GM04504 (cell line): ENCODE measurements around the gene VAMP2.

Source experiments
- DNase-seq: peaks from one replicate; pipeline ENCODE4 v3.0.0-alpha.2; 2012; ENCODE audit warnings: low read depth

Gene VAMP2

DNA sequence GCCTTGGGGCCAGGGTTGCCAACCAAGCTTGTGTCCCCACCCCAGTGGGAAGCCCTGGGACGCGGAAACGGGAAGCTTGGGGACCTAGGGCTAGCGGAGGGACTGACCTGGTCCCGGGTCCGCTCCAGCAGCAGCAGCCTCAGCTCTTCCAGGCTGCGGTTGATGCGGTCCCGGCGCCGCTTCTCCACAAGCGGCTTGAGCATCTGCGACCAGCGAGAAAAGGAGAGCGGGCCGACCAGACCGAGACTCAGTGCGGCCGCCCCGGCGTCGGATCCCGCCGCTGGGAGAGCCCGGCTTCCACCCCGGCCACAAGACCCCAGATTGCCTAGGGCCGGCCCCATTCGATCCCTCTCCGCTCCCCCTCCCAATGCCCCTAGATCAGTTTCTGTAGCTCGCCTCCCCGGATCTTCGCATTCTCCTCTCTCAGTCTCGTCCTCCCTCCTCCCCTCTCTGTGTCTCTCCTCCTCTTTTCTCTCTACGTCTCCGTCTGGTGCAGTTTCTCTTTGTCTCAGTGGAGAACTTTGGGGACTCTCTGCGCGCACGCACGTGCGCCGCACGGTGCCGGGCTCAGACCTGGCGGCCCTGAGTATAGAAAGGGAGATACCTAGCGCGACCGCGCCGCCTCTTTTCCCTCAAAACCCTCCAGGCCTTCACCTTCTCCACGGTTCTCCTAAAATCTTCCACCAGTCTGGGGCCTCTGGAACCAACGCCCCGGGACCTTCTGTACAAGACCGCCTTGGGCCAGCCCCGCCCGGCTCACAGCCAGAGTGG, 39.6 kb downstream of the VAMP2 start:
- DNase-seq, result no peak

DNA sequence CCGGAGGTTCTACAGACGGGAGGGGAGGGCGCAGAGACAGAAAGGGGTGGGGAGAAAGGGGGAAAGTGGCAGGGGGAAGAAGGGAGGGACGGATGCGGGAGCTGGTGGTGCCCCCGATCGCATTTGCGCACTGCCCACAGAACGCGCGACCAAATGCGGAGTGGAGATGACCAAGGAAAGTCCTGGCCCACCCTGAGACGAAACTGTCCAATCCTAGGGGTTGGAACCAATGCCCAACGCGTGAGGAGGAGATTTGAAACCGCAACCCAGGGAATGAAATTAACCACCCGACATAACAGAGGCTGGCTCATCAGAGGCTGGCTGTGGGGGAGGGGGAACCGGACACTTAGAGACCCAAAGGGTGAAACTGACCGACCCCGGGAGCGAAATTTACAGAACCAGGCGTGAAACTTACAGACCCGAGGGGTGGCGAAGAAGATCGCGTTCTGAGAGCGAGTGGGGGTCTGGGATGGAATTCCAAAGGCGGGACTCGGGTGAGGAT, 40.3 kb downstream of the VAMP2 start:
- no peak for DNase-seq

DNA sequence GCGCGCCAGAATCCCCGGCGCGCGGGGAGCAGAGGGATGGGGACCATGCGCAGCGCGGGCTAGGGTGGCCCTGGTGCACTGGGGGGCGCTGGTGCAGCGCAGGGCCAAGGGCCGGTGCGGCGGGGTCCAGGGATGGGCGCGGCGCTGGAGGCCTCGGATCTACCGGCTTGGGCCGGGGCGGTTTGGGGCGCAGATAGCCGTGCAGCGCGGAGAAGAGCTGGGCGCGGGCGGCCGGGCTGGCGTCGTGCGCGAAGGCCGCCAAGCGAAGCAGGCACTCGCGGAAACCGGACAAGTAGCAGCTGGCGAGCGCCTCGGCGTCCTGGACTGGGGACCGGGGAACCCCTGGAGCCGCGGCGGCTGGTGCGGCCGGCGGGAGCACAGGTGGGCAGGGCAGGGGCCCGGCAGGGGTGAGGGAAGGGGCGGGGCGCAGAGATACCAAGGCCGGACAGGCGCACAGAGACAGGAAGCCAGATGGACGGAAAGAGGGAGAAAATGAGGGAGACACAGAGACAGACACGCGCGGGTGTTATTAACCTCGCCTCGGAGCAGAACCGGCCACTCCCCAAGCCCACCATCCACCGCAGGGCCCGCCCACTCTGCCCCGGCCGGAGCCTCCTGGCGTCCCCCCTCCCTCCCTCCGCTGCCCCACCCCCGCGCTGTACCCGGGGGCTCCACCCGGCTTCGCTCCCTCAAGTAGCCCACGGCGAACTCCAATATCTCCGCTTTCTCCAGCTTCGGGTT, 40.9 kb downstream of the VAMP2 start:
- no peak for DNase-seq

DNA sequence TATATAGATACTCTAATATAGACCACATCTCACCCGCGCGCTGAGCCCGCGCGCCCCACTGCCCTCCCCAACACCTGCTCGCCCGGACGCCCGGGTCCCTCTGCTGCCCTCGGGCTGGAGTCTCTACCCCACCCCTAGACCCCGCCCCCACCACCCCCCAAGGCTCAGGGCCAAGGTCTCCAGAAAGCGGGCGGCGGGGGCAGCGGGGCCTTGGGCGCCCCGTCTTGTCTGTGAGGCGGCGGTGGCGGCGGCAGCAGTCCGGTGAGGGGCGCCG, 41.4 kb downstream of the VAMP2 start:
- DNase-seq, result no peak

DNA sequence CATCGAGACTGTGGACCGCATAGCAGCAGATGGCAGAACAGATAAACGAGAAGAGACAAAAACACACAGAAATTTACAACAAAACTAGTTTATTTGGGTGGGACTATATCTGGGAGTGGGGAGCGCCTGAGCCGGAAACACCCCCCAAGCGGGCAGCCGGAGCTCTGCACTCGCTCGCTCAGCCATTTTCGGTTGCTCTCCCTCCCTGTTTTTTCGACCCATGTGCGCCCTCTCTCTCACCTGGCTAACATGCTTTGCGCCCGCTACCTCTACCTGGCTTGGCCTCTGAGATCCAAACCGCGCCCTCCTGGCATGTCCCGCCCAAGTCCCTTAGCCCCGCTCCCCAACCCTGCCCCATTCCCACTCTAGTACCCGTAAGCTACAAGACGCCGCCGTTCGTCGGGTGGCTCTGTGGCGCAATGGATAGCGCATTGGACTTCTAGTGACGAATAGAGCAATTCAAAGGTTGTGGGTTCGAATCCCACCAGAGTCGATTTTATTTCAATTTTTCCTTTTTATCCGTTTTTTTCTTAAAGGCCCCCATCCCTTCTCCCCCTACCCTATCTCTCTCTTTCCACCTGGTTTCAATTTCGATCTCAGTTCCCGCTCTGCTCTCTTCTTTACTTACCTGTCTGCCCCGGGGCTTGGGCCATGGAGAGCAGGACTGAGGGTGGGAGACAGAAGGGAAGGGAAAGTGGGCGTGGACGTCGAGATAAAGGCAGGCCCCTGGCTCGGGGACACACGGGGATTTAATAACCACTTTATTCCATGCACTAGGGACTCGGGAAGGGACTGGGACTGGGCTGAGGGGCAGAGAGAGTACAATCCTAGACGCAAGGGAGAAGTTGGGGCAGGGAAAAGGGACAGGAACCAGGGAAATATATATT, 42.0 kb downstream of the VAMP2 start:
- DNase-seq, result no peak

DNA sequence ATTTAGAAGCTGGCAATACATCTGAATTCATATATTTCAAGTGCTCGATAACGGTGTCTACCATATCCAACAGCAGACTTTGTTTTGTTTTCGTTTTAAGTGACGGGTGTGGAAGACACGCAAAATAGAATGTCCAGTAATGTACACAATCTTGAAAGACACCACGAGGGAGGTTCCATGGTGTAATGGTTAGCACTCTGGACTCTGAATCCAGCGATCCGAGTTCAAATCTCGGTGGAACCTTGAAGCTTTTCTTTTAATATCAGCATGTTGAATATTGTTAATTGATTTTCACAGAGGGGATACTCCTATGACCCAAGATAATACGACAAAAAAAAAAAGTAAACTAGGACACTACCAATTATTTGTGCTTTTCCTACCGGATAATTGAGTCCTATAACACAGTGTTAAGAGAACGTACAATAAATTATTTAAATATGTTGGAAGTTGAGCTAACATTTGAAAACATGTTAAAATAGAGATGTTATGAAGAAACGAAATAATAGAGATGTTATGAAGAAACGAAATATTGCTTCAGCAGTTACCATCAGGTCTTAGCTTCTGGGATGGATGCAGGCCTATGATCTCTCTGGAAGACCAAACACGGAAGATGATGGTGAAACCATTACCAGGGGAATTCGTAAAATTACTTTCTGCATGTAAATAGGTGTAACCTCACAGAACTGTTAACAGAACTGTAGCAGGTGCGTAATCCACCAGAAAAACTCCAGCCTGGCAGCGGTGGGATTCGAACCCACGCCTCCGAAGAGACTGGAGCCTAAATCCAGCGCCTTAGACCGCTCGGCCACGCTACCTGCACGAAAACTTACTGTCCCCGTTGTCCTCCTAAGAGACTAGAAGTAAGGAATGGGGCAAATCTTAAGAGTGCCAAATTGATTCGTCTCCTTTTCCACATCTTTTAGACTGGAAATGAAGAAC, 42.9 kb downstream of the VAMP2 start:
- DNase-seq, result peak; percentile 76

DNA sequence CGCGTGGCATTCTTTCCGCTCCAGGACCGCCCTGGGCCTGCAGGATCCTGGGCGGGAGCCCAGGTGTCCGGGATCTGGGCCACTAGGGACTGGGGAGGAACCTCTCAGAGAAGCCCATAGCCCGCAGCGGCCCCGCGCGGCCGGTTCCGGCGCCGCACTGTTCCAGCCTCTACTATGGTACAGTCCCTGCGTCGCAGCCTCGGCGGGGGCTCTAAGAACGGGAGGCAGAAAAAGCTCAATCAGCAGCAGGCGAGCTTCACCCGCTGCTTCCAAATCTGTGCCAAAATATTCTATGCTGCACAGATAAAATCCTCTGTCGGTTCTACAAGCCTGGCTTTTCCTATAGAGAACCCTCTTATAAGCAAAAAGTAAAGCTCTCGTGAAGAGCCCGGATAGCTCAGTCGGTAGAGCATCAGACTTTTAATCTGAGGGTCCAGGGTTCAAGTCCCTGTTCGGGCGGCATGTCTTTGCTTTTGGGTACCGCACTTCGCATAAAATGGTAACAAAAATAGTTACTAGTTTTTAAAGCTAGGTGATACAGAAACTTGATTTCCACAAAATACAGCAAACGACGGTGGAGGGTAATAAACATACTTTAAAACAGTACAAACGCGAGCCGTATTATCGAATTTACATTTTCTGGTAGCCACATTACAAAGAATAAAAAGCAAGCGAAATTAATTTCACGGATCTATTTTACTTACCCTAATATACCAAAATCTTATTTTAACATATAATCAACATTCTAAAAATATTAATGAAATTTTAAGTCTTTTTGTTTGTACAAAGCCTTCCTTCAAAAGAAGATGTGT, 43.8 kb downstream of the VAMP2 start:
- DNase-seq, result peak; percentile 35

DNA sequence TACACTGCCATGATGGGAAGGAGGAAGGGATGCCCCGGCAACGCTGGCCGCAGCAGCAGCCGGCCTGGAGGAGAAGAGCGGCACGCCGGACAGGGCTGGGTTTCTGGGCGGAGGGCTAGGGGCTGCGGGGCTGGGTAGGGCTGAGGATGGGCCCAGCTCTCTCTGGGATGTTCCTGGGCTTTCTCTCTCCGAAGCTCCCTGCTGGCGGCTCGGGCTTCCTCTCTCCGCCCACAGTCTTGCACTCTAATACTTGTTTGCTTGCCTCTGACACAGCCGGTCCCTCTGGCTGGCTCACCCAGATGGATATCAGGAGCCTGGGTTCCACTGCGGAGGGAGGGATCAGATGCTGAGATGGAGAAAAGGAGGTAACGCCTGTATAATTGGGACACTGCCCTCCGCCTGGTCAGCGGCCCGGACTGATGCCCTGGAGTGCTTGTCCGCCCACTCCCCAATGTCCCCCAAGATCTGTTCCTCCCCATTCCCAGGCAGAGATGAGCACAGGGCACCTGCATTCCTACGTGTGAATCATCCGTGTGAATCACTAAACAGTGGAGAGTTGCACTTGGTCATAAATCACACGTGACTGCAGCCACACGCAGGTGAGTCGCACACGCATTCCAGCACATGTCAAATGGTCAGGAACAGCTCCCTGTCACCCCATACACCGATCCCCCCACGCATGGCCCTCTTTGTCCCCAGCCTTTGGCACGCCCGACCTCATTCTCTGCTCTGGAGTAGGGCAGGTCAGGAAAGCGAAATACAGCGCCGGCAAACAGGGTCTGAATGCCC, 44.6 kb downstream of the VAMP2 start, which contains the start of gene ALOXE3:
TSS of gene ALOXE3 (minus strand) at position 535 of the 789 bp plus-strand sequence. CDS start at position 11, 524 bp downstream.
- DNase-seq, result no peak

DNA sequence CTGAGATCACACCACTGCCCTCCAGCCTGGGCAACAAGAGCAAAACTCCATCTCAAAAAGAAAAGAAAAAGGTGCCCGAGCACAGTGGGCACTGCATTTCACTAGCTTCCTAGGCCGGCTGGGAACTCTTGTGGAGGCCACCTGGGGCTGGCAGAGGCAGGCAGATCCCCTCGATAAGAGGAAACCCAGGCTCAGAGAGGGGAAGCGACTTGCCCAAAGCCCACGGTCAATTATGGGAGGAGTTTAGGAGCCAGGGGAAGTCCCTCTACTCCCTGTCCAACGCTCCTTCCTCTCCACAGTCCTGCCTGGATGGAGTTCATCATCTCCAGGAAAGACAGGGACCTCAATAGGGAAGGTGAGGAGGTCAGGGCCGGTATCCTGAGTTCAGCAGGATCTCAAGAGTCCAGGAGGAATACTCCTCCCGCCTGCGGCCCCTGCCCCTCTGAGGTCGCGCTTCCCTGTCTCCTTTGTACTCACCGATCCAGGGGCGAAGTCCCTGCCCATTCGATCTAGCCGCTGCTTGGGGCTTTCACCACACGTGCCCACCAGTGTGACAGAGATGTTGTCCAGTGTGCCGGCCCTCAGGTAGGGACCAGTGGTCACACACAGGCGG, 45.3 kb downstream of the VAMP2 start:
- DNase-seq, result no peak

DNA sequence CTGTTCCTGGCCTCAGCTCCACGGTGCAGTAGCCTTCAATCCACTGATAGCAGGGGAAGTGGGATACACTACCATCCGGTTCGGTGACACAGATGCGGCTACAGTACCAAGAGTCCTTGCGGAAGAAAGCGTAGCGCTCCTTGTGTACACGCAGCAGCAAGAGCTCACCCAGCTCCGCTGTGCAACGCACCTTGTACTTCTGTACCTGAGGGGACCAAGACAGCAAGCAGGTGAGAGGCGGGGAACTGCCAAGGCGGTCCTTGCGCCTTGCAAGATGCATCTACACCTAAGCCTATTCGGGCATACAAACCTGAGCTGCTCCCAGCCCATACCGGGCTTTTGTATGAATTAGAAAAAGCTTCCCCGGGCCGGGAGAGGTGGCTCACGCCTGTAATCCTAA, 46.0 kb downstream of the VAMP2 start:
- no peak for DNase-seq

DNA sequence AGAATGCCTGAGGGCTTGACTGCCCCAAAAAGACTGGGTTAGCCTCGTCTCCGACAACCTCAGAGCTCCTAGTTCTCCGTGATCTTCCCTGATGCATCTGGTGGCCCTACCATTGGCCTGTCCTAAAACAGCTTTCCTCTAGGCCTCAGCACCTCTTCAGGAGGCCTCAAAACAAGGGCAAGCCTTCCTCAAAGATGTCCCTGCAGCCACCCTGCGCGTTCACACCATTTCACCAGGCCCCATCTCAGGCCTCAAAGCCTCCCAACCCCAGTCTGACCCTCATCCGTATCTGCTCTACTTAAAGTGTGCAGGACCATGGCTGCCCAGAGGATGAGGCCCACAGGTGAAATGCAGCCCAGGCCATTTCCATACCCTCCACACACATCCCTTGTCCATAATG, 51.8 kb downstream of the VAMP2 start:
- no peak for DNase-seq

DNA sequence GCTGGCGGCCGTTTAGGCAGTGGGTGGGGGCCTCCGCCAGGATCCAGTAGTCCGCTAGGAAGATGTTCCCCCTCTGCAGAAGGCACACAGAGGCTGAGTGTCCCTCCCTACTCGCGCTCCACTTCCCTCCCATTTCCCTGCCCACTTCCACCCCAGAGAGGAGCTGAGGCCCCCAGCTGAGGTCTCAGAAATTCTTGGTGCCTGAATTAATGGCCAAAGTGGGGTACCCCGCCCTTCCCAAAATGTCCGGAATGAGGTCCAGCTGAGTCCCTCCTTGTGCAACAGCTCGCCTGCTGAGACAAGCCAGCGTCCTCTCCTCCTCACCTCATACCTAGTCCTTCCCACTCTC, 52.3 kb downstream of the VAMP2 start:
- DNase-seq, result no peak

DNA sequence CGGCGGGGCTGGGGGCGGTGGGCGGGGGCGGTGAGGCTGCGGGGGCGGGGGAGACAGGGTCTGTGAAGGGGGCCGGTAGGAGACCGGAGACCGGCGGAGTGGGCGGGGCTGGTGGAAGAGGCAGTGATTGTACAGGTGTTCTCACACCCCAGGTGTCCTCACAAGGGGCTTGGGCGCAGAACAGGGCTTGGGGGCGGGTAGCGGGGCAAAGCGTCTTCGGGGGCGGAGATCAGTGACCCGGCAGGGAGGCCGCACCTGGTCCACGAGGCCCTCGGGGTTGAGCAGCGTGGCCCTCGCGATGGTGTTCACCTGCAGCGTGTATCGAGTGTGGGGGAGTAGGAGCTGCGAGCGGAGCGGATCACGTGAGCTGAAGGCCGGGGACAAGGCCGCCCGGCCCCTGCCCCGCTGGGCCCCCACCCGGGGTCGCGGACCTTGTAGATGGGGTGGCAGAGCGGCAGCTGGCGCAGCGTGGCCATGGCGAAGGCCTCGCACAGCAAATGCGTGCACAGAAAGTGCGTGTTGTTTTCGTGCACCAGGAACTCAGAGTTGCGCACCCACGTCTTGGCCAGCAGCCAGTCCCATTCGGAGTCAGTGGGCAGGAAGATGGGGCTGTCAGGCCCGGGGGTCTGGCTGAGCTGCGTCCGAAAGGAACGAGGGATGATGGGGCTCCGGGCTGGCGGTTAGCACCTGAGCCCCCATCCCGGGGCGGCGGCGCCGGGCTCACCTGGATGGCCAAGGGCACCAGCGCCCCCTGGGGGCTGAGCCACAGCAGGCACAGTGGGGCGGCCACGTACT, 52.9 kb downstream of the VAMP2 start:
- DNase-seq, result no peak
